Measurements from ENCODE around the gene ELF1. TPM values are rescaled to one million over a fixed set of nuclear protein-coding genes. Genes with fewer than 3 reads are reported as not detected.
"Not testable (repeated sequence)": the region's sequence is repeated elsewhere in the genome, so short reads cannot be mapped to it uniquely, and the experiment has no call there.

Gene ELF1
- total RNA-seq, 1 donor from 2014 or later = 136 TPM

DNA sequence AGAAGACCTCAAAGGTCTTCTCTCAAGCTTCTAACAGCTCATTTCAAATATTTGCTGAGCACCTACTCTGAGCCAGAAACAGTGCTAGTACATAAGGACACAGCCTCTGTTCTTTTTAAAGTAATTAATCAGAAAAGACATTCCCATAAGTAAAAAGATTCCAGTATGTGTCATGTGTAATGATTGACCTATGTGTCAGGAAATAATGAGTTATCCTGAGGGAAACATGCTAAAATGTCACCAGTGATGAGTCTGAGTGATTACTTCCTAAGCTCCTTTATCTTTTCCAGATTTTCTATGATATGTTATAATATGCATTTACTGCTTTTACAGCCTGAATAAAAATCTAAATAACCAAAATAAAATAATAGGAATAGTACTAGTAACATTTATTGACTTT is 122.1 kb downstream of the ELF1 start:
- no peak overlapping the region for H3K4me3 Mint-ChIP-seq
- no peaks in the 10 kb centered on the region for H3K9me3 Mint-ChIP-seq
- ATAC-seq (ENCODE audit: low read depth) (no peak), DNase-seq (no peak)
- POLR2A ChIA-PET = no interaction called here
- intact Hi-C loops (cut with micrococcal nuclease) = no loop called here
- no peak overlapping the region for H3K27ac Mint-ChIP-seq
- H3K4me1 Mint-ChIP-seq = peaks cover 14% of the 10 kb centered on the region
- no peaks in the 10 kb centered on the region for H3K27me3 Mint-ChIP-seq
- CTCF ChIA-PET = interaction anchor here (1.1 kb wide), 1 partner anchor 24 kb away, joined by 3 read pairs; no protein-coding TSS in a partner anchor
- peaks cover 5% of the 10 kb centered on the region for H3K36me3 Mint-ChIP-seq (ENCODE audit: low read depth)
- TF ChIP-seq, protein P1, sequence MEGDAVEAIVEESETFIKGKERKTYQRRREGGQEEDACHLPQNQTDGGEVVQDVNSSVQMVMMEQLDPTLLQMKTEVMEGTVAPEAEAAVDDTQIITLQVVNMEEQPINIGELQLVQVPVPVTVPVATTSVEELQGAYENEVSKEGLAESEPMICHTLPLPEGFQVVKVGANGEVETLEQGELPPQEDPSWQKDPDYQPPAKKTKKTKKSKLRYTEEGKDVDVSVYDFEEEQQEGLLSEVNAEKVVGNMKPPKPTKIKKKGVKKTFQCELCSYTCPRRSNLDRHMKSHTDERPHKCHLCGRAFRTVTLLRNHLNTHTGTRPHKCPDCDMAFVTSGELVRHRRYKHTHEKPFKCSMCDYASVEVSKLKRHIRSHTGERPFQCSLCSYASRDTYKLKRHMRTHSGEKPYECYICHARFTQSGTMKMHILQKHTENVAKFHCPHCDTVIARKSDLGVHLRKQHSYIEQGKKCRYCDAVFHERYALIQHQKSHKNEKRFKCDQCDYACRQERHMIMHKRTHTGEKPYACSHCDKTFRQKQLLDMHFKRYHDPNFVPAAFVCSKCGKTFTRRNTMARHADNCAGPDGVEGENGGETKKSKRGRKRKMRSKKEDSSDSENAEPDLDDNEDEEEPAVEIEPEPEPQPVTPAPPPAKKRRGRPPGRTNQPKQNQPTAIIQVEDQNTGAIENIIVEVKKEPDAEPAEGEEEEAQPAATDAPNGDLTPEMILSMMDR (IDR thresholded peaks at IDR 0.05) = no peak

DNA sequence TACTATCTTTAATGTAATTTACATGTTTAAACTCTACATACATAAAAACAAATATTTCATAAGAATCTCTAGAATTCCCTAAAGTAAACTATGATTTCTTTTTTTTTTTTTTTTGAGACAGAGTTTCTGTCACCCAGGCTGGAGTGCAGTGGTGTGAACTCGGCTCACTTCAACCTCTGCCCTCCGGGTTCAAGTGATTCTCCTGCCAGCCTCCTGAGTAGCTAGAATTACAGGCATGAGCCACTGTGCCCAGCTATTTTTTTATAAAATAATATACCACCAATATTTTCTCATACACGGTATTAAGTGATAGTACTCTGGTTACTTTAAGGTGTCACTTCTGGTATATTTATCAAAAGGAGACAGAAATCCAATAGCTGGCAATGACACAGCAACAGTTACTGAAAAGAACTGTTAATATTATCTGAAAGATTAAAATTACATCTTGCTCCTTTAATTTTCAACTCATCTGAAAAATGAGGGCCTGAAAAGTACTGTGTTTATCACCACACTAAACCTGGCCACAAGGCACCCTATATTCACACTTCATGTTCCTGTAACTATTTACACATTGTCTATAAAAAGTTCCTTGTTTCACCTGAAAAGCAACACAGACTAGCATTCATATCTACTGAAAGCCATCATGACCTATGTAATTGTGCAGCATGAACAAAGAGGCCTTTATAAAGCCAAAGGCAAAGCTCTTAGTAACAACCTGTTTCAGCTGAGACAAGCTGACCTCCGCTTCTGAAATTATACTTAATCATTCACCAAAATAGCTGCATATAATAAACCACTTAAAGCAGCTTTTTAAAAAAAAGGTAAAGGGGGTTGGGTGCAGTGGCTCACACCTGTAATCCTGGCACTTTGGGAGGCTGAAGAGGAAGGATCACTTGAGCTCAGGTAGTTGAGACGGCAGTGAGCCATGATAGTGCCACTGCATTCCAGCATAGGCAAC is 123.6 kb downstream of the ELF1 start:
- DNase-seq (no peak), ATAC-seq (ENCODE audit: low read depth) (no peak)
- Mint-ChIP-seq H3K9me3 (no peaks in the 10 kb centered on the region), H3K36me3 (ENCODE audit: low read depth) (peaks cover 9% of the 10 kb centered on the region), H3K27me3 (no peaks in the 10 kb centered on the region), H3K27ac (peak overlapping the region; percentile 56), H3K4me1 (peaks cover 14% of the 10 kb centered on the region), H3K4me3 (no peak overlapping the region)
- intact Hi-C loops (cut with micrococcal nuclease) = no loop called here
- POLR2A ChIA-PET = no interaction called here
- CTCF ChIA-PET = no interaction called here
- TF ChIP-seq, protein P1 (IDR thresholded peaks at IDR 0.05) = no peak

DNA sequence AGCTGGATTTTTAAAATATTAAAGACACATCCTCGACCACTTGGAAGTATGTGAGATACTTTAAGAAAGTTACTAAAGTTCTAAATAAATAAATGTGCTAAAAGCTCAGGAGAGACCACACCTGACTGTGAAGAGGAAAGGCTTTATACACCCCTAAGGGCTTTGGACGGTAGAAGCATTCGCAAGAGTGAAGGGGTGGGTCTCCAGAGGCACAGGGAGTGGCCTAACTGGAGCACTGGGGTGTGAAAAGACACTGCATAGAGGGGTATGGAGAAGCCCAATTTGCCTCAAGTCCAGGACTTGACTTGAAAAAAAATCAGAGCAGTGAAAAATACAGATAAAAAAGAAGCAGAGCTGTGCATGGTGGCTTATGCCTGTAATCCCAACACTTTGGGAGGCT is 125.5 kb downstream of the ELF1 start:
- H3K27me3 Mint-ChIP-seq; H3K9me3 Mint-ChIP-seq; H3K4me3 Mint-ChIP-seq; POLR2A ChIA-PET; ATAC-seq (ENCODE audit: low read depth); H3K27ac Mint-ChIP-seq; DNase-seq; CTCF ChIA-PET: not testable (repeated sequence)
- Mint-ChIP-seq H3K36me3 (ENCODE audit: low read depth) (peaks cover 17% of the 10 kb centered on the region), H3K4me1 (peaks cover 14% of the 10 kb centered on the region)
- intact Hi-C loops (cut with micrococcal nuclease) = loop anchor here (1.0 kb wide), 1 partner anchor 13 kb away; no protein-coding TSS in a partner anchor

DNA sequence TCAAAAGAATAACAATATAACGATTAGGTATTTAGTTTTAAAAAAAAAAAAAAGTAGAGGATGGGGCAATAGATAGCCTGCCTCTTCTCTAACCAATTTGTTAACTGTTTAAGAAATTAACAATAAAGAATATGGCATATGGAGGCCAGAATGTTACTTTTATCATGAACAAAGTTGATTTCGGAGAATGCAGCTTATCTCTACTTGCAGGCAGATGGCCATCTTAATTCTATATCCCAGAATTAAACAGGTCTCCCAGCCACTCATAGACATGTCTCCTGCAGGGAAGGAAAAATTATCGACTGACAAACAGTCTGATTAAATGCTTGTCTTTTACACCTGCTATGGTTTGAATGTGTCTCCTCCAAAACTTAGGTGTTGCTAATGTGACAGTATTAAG is 133.1 kb downstream of the ELF1 start:
- TF ChIP-seq, protein P1 (IDR thresholded peaks at IDR 0.05) = no peak
- H3K27me3 Mint-ChIP-seq = no peaks in the 10 kb centered on the region
- DNase-seq (no peak), ATAC-seq (ENCODE audit: low read depth) (no peak)
- no peak overlapping the region for H3K4me3 Mint-ChIP-seq
- POLR2A ChIA-PET = no interaction called here
- peaks cover 15% of the 10 kb centered on the region for H3K9me3 Mint-ChIP-seq
- no peaks in the 10 kb centered on the region for H3K4me1 Mint-ChIP-seq
- peaks cover 56% of the 10 kb centered on the region for H3K36me3 Mint-ChIP-seq (ENCODE audit: low read depth)
- CTCF ChIA-PET = no interaction called here
- no peak overlapping the region for H3K27ac Mint-ChIP-seq
- intact Hi-C loops (cut with micrococcal nuclease) = no loop called here

DNA sequence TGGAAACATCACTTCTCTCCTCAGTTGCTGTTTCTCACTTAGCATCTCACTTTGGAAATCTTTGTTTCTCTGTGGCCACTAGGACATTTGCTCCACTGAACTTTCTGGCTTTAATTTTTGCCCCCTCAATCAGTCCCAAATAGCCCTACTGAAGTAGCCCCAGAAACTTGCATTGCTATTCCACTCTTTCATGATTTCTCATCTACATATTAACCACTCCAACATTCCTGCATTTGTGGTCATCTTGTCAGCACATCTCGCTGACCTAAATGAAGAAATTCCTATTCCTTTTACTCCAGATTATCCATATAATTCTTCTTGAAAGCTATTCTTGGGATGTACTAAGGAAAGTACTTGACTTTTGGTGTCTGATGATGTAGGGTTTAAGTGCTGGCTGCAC is 134.9 kb downstream of the ELF1 start:
- intact Hi-C loops (cut with micrococcal nuclease); POLR2A ChIA-PET; DNase-seq; H3K4me1 Mint-ChIP-seq; H3K27me3 Mint-ChIP-seq; H3K27ac Mint-ChIP-seq; H3K4me3 Mint-ChIP-seq; CTCF ChIA-PET; ATAC-seq (ENCODE audit: low read depth): not testable (repeated sequence)
- Mint-ChIP-seq H3K36me3 (ENCODE audit: low read depth) (peaks cover 65% of the 10 kb centered on the region), H3K9me3 (peaks cover 21% of the 10 kb centered on the region)

Other genes with a start within 250 kb of the ELF1 start
- 29.4 and 30.5 TPM in 2 replicates for gene MRPS31, start 248.1 kb downstream of the ELF1 start, total RNA-seq
- gene SLC25A15, start 229.7 kb downstream of the ELF1 start, total RNA-seq = 4.6 and 4.9 TPM in 2 replicates
- 8.6 and 9.0 TPM in 2 replicates for gene WBP4, start 42.2 kb upstream of the ELF1 start, total RNA-seq
- 5.1 and 6.0 TPM in 2 replicates for gene KBTBD6, start 113.5 kb upstream of the ELF1 start, total RNA-seq
- gene KBTBD7, start 175.3 kb upstream of the ELF1 start, total RNA-seq = 5.2 and 6.4 TPM in 2 replicates
- 22.2 and 26.7 TPM in 2 replicates for gene MTRF1, start 244.3 kb upstream of the ELF1 start, total RNA-seq

Data from activated B cell treated with CpG ODN at 0.5 μM for 24 hours (primary cell).